HEK293T (cell line): ENCODE results near the gene CRIM1.

Experiments
- CTCF ChIA-PET: fragments of 350-600 bp; formaldehyde crosslinking; extraction: SDS; loops from one replicate; lab custom pipeline; 2021; ENCODE audit warnings: antibody characterized with exemption, inconsistent platforms; lab: Yijun Ruan, JAX
- POLR2A ChIA-PET: fragments of 350-600 bp; formaldehyde crosslinking; extraction: SDS; loops from one replicate; lab custom pipeline; 2020; ENCODE audit warnings: antibody characterized with exemption, inconsistent platforms; lab: Yijun Ruan, JAX
- DNase-seq: peaks from one replicate; pipeline ENCODE4 v3.0.0; 2012; ENCODE audit warnings: mixed read lengths; ENCODE audit errors: extremely low spot score
- ARNT ChIP-seq: fragments of 450-650 bp; IDR thresholded peaks from 2 replicates; pipeline ENCODE4 v1.6.1; 2017; ENCODE audit warnings: mild to moderate bottlenecking
- BHLHE40 ChIP-seq: fragments of 450-650 bp; IDR thresholded peaks from 2 replicates; pipeline ENCODE4 v1.6.1; 2016; ENCODE audit warnings: mild to moderate bottlenecking, moderate library complexity, borderline replicate concordance
- CTBP1 ChIP-seq: fragments of 450-650 bp; IDR thresholded peaks from 2 replicates; pipeline ENCODE4 v1.6.1; 2016; ENCODE audit warnings: borderline replicate concordance
- ELF4 ChIP-seq: fragments of 450-650 bp; IDR thresholded peaks from 2 replicates; pipeline ENCODE4 v1.6.1; 2017; ENCODE audit warnings: antibody characterized with exemption
- FOXA1 ChIP-seq: fragments of 450-650 bp; IDR thresholded peaks from 2 replicates; pipeline ENCODE4 v1.6.1; 2016; ENCODE audit warnings: mild to moderate bottlenecking
- FOXK2 ChIP-seq: fragments of 450-650 bp; IDR thresholded peaks from 2 replicates; pipeline ENCODE4 v1.6.1; 2016; ENCODE audit warnings: mild to moderate bottlenecking
- FOXM1 ChIP-seq: fragments of 450-650 bp; IDR thresholded peaks from 2 replicates; pipeline ENCODE4 v1.6.1; 2017; ENCODE audit warnings: mild to moderate bottlenecking, borderline replicate concordance
- HDGF ChIP-seq: fragments of 450-650 bp; IDR thresholded peaks from 2 replicates; pipeline ENCODE4 v1.6.1; 2017; ENCODE audit warnings: antibody characterized with exemption, borderline replicate concordance
- L3MBTL2 ChIP-seq: fragments of 450-650 bp; conservative IDR thresholded peaks from 2 replicates; pipeline ENCODE4 v1.6.1; 2016; ENCODE audit warnings: mild to moderate bottlenecking
- LEF1 ChIP-seq: fragments of 450-650 bp; IDR thresholded peaks from 2 replicates; pipeline ENCODE4 v1.6.1; 2017; ENCODE audit warnings: mild to moderate bottlenecking, borderline replicate concordance
- NFRKB ChIP-seq: fragments of 450-650 bp; IDR thresholded peaks from 2 replicates; pipeline ENCODE4 v1.6.1; 2016; ENCODE audit warnings: mild to moderate bottlenecking, moderate library complexity
- PKNOX1 ChIP-seq: fragments of 450-650 bp; IDR thresholded peaks from 2 replicates; pipeline ENCODE4 v1.6.1; 2016
- SP1 ChIP-seq: fragments of 450-650 bp; IDR thresholded peaks from 2 replicates; pipeline ENCODE4 v1.6.1; 2017
- SUZ12 ChIP-seq: fragments of 450-650 bp; IDR thresholded peaks from 2 replicates; pipeline ENCODE4 v1.6.1; 2016; ENCODE audit warnings: mild to moderate bottlenecking
- TARDBP ChIP-seq: fragments of 450-650 bp; IDR thresholded peaks from 2 replicates; pipeline ENCODE4 v1.6.1; 2016
- ZNF384 ChIP-seq: fragments of 450-650 bp; IDR thresholded peaks from 2 replicates; pipeline ENCODE4 v1.6.1; 2016

Gene CRIM1

GRCh38 chr2:36582538-36582937 is 227.0 kb downstream of the CRIM1 start:
- POLR2A ChIA-PET, result no interaction called here
- CTCF ChIA-PET, result no interaction called here
- no peak for TF ChIP-seq CTBP1
- TF ChIP-seq BHLHE40, result no peak
- TF ChIP-seq NFRKB, result no peak
- TF ChIP-seq SP1, result no peak
- no peak for TF ChIP-seq HDGF
- no peak for TF ChIP-seq FOXM1
- TF ChIP-seq TARDBP, result no peak
- no peak for TF ChIP-seq ARNT
- TF ChIP-seq LEF1, result no peak
- TF ChIP-seq FOXA1, result no peak
- TF ChIP-seq ELF4, result no peak
- no peak for TF ChIP-seq FOXK2
- TF ChIP-seq L3MBTL2, result no peak
- TF ChIP-seq ZNF384, result no peak
- no peak for DNase-seq

GRCh38 chr2:36582951-36583350 is 227.4 kb downstream of the CRIM1 start:
- TF ChIP-seq TARDBP (no peak), FOXK2 (no peak), SP1 (no peak), L3MBTL2 (no peak)
- DNase-seq, result no peak
- CTCF ChIA-PET, result no interaction called here
- POLR2A ChIA-PET, result no interaction called here

GRCh38 chr2:36584148-36584794 is 228.7 kb downstream of the CRIM1 start:
- TF ChIP-seq ELF4, result no peak
- TF ChIP-seq L3MBTL2, result no peak
- no peak for TF ChIP-seq FOXA1
- TF ChIP-seq BHLHE40, result no peak
- no peak for TF ChIP-seq SP1
- TF ChIP-seq SUZ12, result no peak
- no peak for TF ChIP-seq HDGF
- no peak for TF ChIP-seq TARDBP
- no peak for TF ChIP-seq ARNT
- no peak for TF ChIP-seq PKNOX1
- no peak for TF ChIP-seq FOXK2
- TF ChIP-seq CTBP1, result no peak
- TF ChIP-seq NFRKB, result no peak
- no peak for TF ChIP-seq ZNF384
- TF ChIP-seq FOXM1, result no peak
- TF ChIP-seq LEF1, result no peak
- DNase-seq, result no peak
- ChIA-PET POLR2A (no interaction called here), CTCF (no interaction called here)

GRCh38 chr2:36586672-36587071 is 231.1 kb downstream of the CRIM1 start:
- no peak for DNase-seq
- no peak for TF ChIP-seq FOXM1
- TF ChIP-seq TARDBP, result no peak
- TF ChIP-seq FOXK2, result no peak
- TF ChIP-seq BHLHE40, result no peak
- no peak for TF ChIP-seq ARNT
- TF ChIP-seq NFRKB, result no peak
- no peak for TF ChIP-seq FOXA1
- no peak for TF ChIP-seq PKNOX1
- TF ChIP-seq SP1, result no peak
- no peak for TF ChIP-seq L3MBTL2
- TF ChIP-seq ZNF384, result no peak
- CTCF ChIA-PET, result interaction anchor here (0.6 kb wide), 1 partner anchor 809 kb away, joined by 3 read pairs; no protein-coding TSS in a partner anchor
- POLR2A ChIA-PET, result no interaction called here

- ChIA-PET CTCF (interaction anchor here (0.6 kb wide), 1 partner anchor 809 kb away, joined by 3 read pairs; no protein-coding TSS in a partner anchor), POLR2A (no interaction called here)
- DNase-seq, result no peak
- TF ChIP-seq FOXK2 (no peak), HDGF (no peak), FOXA1 (no peak), ELF4 (no peak), FOXM1 (no peak), SUZ12 (no peak), BHLHE40 (no peak), LEF1 (no peak), ARNT (no peak), TARDBP (no peak)
These were observed 231.5 kb downstream of the CRIM1 start for GRCh38 chr2:36587101-36587500.

GRCh38 chr2:36587556-36587955 is 232.0 kb downstream of the CRIM1 start:
- CTCF ChIA-PET, result no interaction called here
- TF ChIP-seq ZNF384, result no peak
- no peak for TF ChIP-seq ELF4
- no peak for TF ChIP-seq SUZ12
- no peak for TF ChIP-seq BHLHE40
- no peak for TF ChIP-seq FOXA1
- no peak for TF ChIP-seq NFRKB
- TF ChIP-seq TARDBP, result no peak
- TF ChIP-seq CTBP1, result no peak
- no peak for TF ChIP-seq LEF1
- TF ChIP-seq L3MBTL2, result no peak
- no peak for TF ChIP-seq ARNT
- no peak for TF ChIP-seq FOXM1
- TF ChIP-seq HDGF, result no peak
- DNase-seq, result no peak
- POLR2A ChIA-PET, result no interaction called here
